GM23338 (cell line): ENCODE data around the gene TREM1. TPM values are rescaled to one million over a fixed set of nuclear protein-coding genes. Genes with fewer than 3 reads are reported as not detected.

Experiments used
- ATAC-seq: fragments of 200-7000 bp; cut with Tn5 transposase; 3 replicates; pipeline ENCODE4 v1.9.1; 2020
- DNase-seq: peaks from one replicate; pipeline ENCODE4 v3.0.0-alpha.2; 2015; ENCODE audit warnings: low spot score
- H2AFZ ChIP-seq: fragments of 200-600 bp; sonication (generic); 2 replicates; pipeline ENCODE4 v1.8.0; 2016; ENCODE audit warnings: antibody characterized with exemption, mild to moderate bottlenecking, moderate library complexity
- H3F3A ChIP-seq: fragments of 200-600 bp; sonication (generic); replicated peaks from 2 replicates; pipeline ENCODE4 v1.8.0; 2017; ENCODE audit warnings: antibody characterized with exemption, mixed run types, low read depth
- H3K27ac ChIP-seq: fragments of 200-600 bp; sonication (generic); 2 replicates; pipeline ENCODE4 v1.6.1; 2016; ENCODE audit warnings: low read depth
- H3K27me3 ChIP-seq: fragments of 200-600 bp; sonication (generic); 2 replicates; pipeline ENCODE4 v1.8.0; 2016; ENCODE audit warnings: mild to moderate bottlenecking, mixed run types, moderate library complexity; ENCODE audit not compliant: insufficient read depth
- H3K36me3 ChIP-seq: fragments of 200-600 bp; sonication (generic); 2 replicates; pipeline ENCODE4 v1.8.0; 2016; ENCODE audit warnings: mild to moderate bottlenecking; ENCODE audit not compliant: insufficient read depth
- H3K4me1 ChIP-seq: fragments of 200-600 bp; sonication (generic); 2 replicates; pipeline ENCODE4 v1.8.0; 2016; ENCODE audit warnings: mild to moderate bottlenecking, moderate library complexity; ENCODE audit not compliant: insufficient read depth
- H3K4me2 ChIP-seq: fragments of 200-600 bp; sonication (generic); 2 replicates; pipeline ENCODE4 v1.7.1; 2017; ENCODE audit warnings: mixed run types
- H3K4me3 ChIP-seq: fragments of 200-600 bp; sonication (generic); 2 replicates; pipeline ENCODE4 v1.6.1; 2016; ENCODE audit warnings: mixed run types
- H3K79me2 ChIP-seq: fragments of 200-600 bp; sonication (generic); replicated peaks from 2 replicates; pipeline ENCODE4 v1.8.0; 2017; ENCODE audit warnings: mild to moderate bottlenecking; ENCODE audit not compliant: insufficient read depth
- H3K9me2 ChIP-seq: fragments of 200-600 bp; sonication (generic); 2 replicates; pipeline ENCODE4 v1.8.0; 2017; ENCODE audit not compliant: insufficient read depth
- H4K20me1 ChIP-seq: fragments of 200-600 bp; sonication (generic); replicated peaks from 2 replicates; pipeline ENCODE4 v1.8.0; 2017; ENCODE audit warnings: mild to moderate bottlenecking; ENCODE audit not compliant: insufficient read depth
- H3K27ac Mint-ChIP-seq: 2 replicates; pipeline ENCODE4 v1.8.0; 2020; ENCODE audit warnings: inconsistent platforms, mild to moderate bottlenecking, moderate library complexity, mixed read lengths
- H3K27me3 Mint-ChIP-seq: 3 replicates; pipeline ENCODE4 v1.8.0; 2022; ENCODE audit warnings: low read depth, mild to moderate bottlenecking, moderate library complexity, mixed read lengths, inconsistent platforms; ENCODE audit not compliant: insufficient read depth, poor library complexity
- H3K36me3 Mint-ChIP-seq: 3 replicates; pipeline ENCODE4 v1.8.0; 2021; ENCODE audit warnings: low read depth, mild to moderate bottlenecking, inconsistent platforms, moderate library complexity, mixed read lengths
- H3K4me1 Mint-ChIP-seq: 3 replicates; pipeline ENCODE4 v1.8.0; 2020; ENCODE audit warnings: mild to moderate bottlenecking, inconsistent platforms, mixed read lengths
- H3K4me3 Mint-ChIP-seq: 3 replicates; pipeline ENCODE4 v1.8.0; 2021; ENCODE audit warnings: moderate library complexity, mild to moderate bottlenecking, inconsistent platforms, mixed read lengths
- H3K9me3 Mint-ChIP-seq: 3 replicates; pipeline ENCODE4 v1.8.0; 2020; ENCODE audit warnings: moderate library complexity, mild to moderate bottlenecking, inconsistent platforms, mixed read lengths
- EZH2 ChIP-seq: fragments of 200-600 bp; sonication (generic); IDR thresholded peaks from one replicate; pipeline ENCODE4 v1.8.0; 2017; ENCODE audit warnings: antibody characterized with exemption, mild to moderate bottlenecking, low read depth; ENCODE audit not compliant: unreplicated experiment
- EZH2phosphoT487 ChIP-seq: fragments of 200-600 bp; sonication (generic); IDR thresholded peaks from one replicate; pipeline ENCODE4 v1.8.1; 2018; ENCODE audit warnings: antibody characterized with exemption; ENCODE audit not compliant: unreplicated experiment
- JUNB ChIP-seq: IDR thresholded peaks from one replicate; pipeline ENCODE4 v1.6.1; 2016; ENCODE audit warnings: antibody characterized with exemption; ENCODE audit not compliant: unreplicated experiment
- POLR2AphosphoS5 ChIP-seq: IDR thresholded peaks from 2 replicates; pipeline ENCODE4 v1.6.1; 2016; ENCODE audit warnings: antibody characterized with exemption, low read depth
- STAT1 ChIP-seq: IDR thresholded peaks from one replicate; pipeline ENCODE4 v1.6.1; 2016; ENCODE audit warnings: antibody characterized with exemption; ENCODE audit not compliant: unreplicated experiment
- ZNF114 ChIP-seq: fragments of 250-450 bp; sonication (Bioruptor Pico); IDR thresholded peaks from 2 replicates; pipeline ENCODE4 v1.5.0; 2020; ENCODE audit warnings: mild to moderate bottlenecking, moderate library complexity
- ZNF331 ChIP-seq: fragments of 250-450 bp; sonication (Bioruptor Pico); IDR thresholded peaks from 2 replicates; pipeline ENCODE4 v1.5.0; 2020; ENCODE audit warnings: low read depth, mild to moderate bottlenecking, moderate library complexity
- polyA plus RNA-seq: library from polyadenylated mRNA; unstranded; fragments of >200 nt; fragmentation: Nextera tagmentation; extraction: Ambion mirVana; gene quantifications from 2 replicates; pipeline ENCODE4 v1.2.1, GENCODE V29; 2016
- total RNA-seq: library from RNA; depleted of rRNA; stranded (reverse); fragments of >200 nt; shearing (Covaris generic); gene quantifications from 2 replicates; pipeline ENCODE4 v1.2.3, GENCODE V29; 2014
- TF ChIP-seq, protein P1 (sequence below): IDR thresholded peaks from 2 replicates; pipeline ENCODE4 v1.6.1; 2016; ENCODE audit warnings: antibody characterized with exemption
- TF ChIP-seq, protein P2 (sequence below): fragments of 250-450 bp; sonication (Bioruptor Pico); IDR thresholded peaks from 2 replicates; pipeline ENCODE4 v1.5.0; 2020; ENCODE audit warnings: mild to moderate bottlenecking, moderate library complexity
- TF ChIP-seq, protein P3 (sequence below), 2 experiments: fragments of 200-600 bp in 1 of 2; sonication (generic) in 1 of 2; conservative IDR thresholded peaks; 2 replicates each; pipeline versions ENCODE4 v1.5.1 to v1.6.1; 2016 to 2017; ENCODE audit warnings: antibody characterized with exemption in 2 of 2, low read depth in 2 of 2, mild to moderate bottlenecking in 2 of 2, moderate library complexity in 1 of 2

Gene TREM1
- total and polyA plus RNA-seq, 2 experiments from 2014 or later = not detected

DNA sequence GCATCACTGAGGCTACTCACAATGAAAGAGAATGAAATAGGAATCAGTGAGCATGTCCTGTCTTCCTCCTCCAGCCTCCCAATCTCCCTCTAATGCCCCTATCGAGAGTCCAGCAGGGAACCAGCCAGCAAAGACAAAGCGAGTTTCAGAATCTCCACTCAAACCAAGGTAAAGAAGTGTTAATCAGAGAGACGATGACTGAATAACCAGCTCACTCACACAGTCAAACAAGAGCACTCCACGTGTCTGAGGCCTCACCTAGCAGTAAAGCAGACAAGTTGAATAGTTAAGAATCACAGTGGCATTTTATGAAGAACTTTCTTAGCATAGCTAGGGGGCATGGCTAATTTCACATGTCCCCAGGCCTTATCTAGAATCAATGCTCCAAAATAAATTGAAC lies 3.3 kb upstream of the TREM1 start (continued):
- TF ChIP-seq, protein P1, sequence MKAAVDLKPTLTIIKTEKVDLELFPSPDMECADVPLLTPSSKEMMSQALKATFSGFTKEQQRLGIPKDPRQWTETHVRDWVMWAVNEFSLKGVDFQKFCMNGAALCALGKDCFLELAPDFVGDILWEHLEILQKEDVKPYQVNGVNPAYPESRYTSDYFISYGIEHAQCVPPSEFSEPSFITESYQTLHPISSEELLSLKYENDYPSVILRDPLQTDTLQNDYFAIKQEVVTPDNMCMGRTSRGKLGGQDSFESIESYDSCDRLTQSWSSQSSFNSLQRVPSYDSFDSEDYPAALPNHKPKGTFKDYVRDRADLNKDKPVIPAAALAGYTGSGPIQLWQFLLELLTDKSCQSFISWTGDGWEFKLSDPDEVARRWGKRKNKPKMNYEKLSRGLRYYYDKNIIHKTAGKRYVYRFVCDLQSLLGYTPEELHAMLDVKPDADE = no peak
- no peak for TF ChIP-seq STAT1

DNA sequence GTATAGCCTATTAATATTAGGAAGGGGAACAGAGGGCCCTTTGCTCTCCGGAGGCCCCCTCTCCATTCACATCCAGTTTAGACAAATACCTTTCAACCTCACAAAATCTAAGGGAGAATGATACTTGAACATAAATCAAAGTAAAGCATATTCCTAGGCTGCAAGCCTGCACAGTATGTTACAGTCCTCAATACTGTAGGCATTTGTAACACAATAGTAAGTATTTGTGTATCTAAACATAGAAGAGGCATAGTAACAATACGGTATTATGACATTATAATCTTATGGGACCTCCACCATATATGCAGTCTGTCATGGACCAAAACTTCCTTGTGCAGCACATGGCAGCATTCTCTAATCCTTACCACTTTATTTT lies 2.3 kb upstream of the TREM1 start:
- Mint-ChIP-seq H3K27ac (no peak overlapping the region), H3K4me3 (no peak overlapping the region), H3K4me1 (peaks cover 10% of the 10 kb centered on the region), H3K27me3 (peaks cover 6% of the 10 kb centered on the region), H3K36me3 (no peaks in the 10 kb centered on the region), H3K9me3 (no peaks in the 10 kb centered on the region)
- Histone ChIP-seq H3K4me3 (no peak overlapping the region), H3K27me3 (peaks cover 46% of the 10 kb centered on the region), H3K4me1 (peaks cover 4% of the 10 kb centered on the region; the same call in 1 of the 2 replicates), H3K4me2 (no peak overlapping the region), H3K36me3 (no peaks in the 10 kb centered on the region), H3K27ac (no peak overlapping the region), H2AFZ (no peak overlapping the region), H3K9me2 (peaks cover 4% of the 10 kb centered on the region; the same call in 1 of the 2 replicates), H3F3A (no peaks in the 10 kb centered on the region), H3K79me2 (no peaks in the 10 kb centered on the region), H4K20me1 (no peaks in the 10 kb centered on the region)
- ATAC-seq (no peak), DNase-seq (no peak)
- TF ChIP-seq ZNF114 (CRISPR knock-in tag) (no peak), POLR2AphosphoS5 (no peak), EZH2phosphoT487 (no peak), ZNF331 (CRISPR knock-in tag) (no peak)

DNA sequence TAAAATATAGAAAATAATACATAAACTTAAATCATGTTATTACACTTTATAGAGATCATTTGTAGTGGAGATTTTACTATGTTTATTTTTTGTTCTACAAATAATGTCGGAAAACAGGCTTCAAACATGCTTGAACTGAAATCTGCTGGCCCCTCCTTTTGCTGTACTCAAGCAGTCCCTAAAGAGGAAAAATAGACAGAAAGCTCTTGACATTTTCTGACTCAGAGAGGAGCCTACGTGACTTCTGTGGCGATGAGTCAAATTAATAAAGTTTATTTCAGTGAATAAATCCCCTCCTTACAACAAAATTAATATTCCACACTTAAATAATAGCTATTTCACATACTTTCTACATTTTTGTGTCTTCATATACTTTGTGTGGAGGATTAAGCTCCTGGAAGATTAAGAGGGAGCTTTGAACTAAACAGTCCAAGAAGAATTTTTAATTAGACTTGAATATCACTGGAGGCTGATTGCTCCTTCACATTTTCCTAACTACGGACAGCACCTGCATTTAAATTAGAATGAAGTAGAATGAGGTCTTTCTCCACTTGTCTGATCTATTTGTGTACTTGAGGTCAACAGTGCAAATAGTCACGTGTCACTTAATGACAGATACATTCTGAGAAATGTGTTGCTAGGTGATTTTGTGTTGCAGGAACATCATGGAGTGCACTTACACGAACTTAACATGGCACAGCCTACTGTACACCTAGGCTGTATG lies 1.7 kb upstream of the TREM1 start:
- no peaks in the 10 kb centered on the region for H3K9me3 Mint-ChIP-seq
- H3K27ac ChIP-seq = no peak overlapping the region
- no peak overlapping the region for H3K4me2 ChIP-seq
- no peak for TF ChIP-seq JUNB
- TF ChIP-seq POLR2AphosphoS5 = no peak
- TF ChIP-seq STAT1 = no peak
- no peak for TF ChIP-seq EZH2
- no peak for TF ChIP-seq EZH2phosphoT487
- TF ChIP-seq, protein P2, sequence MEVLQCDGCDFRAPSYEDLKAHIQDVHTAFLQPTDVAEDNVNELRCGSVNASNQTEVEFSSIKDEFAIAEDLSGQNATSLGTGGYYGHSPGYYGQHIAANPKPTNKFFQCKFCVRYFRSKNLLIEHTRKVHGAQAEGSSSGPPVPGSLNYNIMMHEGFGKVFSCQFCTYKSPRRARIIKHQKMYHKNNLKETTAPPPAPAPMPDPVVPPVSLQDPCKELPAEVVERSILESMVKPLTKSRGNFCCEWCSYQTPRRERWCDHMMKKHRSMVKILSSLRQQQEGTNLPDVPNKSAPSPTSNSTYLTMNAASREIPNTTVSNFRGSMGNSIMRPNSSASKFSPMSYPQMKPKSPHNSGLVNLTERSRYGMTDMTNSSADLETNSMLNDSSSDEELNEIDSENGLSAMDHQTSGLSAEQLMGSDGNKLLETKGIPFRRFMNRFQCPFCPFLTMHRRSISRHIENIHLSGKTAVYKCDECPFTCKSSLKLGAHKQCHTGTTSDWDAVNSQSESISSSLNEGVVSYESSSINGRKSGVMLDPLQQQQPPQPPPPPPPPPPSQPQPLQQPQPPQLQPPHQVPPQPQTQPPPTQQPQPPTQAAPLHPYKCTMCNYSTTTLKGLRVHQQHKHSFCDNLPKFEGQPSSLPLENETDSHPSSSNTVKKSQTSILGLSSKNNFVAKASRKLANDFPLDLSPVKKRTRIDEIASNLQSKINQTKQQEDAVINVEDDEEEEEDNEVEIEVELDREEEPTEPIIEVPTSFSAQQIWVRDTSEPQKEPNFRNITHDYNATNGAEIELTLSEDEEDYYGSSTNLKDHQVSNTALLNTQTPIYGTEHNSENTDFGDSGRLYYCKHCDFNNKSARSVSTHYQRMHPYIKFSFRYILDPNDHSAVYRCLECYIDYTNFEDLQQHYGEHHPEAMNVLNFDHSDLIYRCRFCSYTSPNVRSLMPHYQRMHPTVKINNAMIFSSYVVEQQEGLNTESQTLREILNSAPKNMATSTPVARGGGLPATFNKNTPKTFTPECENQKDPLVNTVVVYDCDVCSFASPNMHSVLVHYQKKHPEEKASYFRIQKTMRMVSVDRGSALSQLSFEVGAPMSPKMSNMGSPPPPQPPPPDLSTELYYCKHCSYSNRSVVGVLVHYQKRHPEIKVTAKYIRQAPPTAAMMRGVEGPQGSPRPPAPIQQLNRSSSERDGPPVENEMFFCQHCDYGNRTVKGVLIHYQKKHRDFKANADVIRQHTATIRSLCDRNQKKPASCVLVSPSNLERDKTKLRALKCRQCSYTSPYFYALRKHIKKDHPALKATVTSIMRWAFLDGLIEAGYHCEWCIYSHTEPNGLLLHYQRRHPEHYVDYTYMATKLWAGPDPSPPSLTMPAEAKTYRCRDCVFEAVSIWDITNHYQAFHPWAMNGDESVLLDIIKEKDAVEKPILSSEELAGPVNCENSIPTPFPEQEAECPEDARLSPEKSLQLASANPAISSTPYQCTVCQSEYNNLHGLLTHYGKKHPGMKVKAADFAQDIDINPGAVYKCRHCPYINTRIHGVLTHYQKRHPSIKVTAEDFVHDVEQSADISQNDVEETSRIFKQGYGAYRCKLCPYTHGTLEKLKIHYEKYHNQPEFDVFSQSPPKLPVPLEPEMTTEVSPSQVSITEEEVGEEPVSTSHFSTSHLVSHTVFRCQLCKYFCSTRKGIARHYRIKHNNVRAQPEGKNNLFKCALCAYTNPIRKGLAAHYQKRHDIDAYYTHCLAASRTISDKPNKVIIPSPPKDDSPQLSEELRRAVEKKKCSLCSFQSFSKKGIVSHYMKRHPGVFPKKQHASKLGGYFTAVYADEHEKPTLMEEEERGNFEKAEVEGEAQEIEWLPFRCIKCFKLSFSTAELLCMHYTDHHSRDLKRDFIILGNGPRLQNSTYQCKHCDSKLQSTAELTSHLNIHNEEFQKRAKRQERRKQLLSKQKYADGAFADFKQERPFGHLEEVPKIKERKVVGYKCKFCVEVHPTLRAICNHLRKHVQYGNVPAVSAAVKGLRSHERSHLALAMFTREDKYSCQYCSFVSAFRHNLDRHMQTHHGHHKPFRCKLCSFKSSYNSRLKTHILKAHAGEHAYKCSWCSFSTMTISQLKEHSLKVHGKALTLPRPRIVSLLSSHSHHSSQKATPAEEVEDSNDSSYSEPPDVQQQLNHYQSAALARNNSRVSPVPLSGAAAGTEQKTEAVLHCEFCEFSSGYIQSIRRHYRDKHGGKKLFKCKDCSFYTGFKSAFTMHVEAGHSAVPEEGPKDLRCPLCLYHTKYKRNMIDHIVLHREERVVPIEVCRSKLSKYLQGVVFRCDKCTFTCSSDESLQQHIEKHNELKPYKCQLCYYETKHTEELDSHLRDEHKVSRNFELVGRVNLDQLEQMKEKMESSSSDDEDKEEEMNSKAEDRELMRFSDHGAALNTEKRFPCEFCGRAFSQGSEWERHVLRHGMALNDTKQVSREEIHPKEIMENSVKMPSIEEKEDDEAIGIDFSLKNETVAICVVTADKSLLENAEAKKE (CRISPR knock-in tag) = no peak
- TF ChIP-seq, protein P3, sequence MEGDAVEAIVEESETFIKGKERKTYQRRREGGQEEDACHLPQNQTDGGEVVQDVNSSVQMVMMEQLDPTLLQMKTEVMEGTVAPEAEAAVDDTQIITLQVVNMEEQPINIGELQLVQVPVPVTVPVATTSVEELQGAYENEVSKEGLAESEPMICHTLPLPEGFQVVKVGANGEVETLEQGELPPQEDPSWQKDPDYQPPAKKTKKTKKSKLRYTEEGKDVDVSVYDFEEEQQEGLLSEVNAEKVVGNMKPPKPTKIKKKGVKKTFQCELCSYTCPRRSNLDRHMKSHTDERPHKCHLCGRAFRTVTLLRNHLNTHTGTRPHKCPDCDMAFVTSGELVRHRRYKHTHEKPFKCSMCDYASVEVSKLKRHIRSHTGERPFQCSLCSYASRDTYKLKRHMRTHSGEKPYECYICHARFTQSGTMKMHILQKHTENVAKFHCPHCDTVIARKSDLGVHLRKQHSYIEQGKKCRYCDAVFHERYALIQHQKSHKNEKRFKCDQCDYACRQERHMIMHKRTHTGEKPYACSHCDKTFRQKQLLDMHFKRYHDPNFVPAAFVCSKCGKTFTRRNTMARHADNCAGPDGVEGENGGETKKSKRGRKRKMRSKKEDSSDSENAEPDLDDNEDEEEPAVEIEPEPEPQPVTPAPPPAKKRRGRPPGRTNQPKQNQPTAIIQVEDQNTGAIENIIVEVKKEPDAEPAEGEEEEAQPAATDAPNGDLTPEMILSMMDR (conservative IDR thresholded peaks at IDR 0.05; ENCODE audit: low read depth in 2 of 2) = no peak

More for the DNA sequence above, 1.7 kb upstream of the TREM1 start:
- Mint-ChIP-seq H3K4me1 (peaks cover 10% of the 10 kb centered on the region), H3K36me3 (no peaks in the 10 kb centered on the region), H3K27ac (no peak overlapping the region), H3K27me3 (peaks cover 6% of the 10 kb centered on the region), H3K4me3 (no peak overlapping the region)
- Histone ChIP-seq H3K4me1 (peaks cover 4% of the 10 kb centered on the region; the same call in 1 of the 2 replicates), H3K36me3 (no peaks in the 10 kb centered on the region), H3K27me3 (peaks cover 41% of the 10 kb centered on the region), H4K20me1 (no peaks in the 10 kb centered on the region), H3F3A (no peaks in the 10 kb centered on the region), H3K4me3 (no peak overlapping the region), H2AFZ (no peak overlapping the region), H3K79me2 (no peaks in the 10 kb centered on the region), H3K9me2 (peaks cover 6% of the 10 kb centered on the region; the same call in 1 of the 2 replicates)
- no peak for ATAC-seq
- DNase-seq = no peak
